GM18505 (cell line): ENCODE data around the gene PPM1D.
"Not testable (repeated sequence)": the region's sequence is repeated elsewhere in the genome, so short reads cannot be mapped to it uniquely, and the experiment has no call there.

ENCODE experiments used
- ATAC-seq: cut with Tn5 transposase; IDR thresholded peaks from one replicate; pipeline ENCODE4 v1.9.1; 2021; ENCODE audit not compliant: unreplicated experiment
- POLR2A ChIP-seq: IDR thresholded peaks from 4 replicates; pipeline ENCODE4 v1.6.1; 2011; ENCODE audit warnings: borderline replicate concordance; ENCODE audit not compliant: insufficient read depth, insufficient read length; ENCODE audit errors: extremely low read depth

PPM1D gene

DNA sequence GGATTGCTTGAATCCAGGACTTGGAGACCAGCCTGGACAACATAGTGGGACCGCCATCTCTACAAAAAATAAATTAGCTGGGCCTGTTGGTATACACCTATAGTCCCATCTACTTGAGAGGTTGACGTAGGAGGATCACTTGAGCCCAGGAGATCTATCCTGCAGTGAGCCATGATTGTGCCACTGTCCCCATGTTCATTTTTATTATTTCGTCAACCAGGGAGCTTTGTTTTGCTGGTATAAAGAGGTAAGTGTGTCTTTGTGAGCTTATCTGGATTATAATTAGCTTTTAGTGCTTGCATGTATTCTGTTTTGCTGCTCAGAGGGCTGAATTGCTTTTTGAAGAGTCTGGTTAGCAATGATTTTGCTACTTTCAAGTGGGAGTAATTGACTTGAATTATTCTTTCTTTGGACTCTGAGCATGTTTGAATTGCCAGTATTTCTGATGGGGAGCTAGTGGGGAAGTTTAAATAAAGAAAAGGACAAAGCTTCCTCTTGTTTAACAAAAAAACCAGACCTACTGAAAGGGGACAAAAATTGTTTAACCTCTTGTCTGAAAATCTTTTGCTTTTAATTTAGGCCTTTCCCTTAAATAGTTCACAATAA lies 46.0 kb downstream of the PPM1D start:
- no peak for TF ChIP-seq POLR2A
- ATAC-seq = no peak

DNA sequence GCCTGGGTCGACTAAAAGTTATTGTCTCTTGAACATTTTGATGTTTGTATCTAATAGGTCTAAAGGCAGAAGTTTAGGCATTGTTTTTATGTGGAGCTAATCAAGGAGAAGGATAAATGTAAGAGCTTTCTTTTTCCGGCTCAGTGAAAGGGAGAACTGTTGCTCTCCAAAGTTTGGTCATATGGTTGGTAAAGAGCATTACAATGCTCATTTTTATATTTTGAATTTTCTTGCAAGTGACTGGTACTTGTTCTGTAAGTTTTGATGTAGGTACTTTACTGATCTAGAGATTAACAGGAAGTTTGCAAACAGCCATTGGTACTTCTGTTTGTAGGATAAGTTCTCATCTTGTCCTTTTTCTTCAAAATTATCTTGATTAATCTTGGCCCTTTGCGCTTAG lies 46.7 kb downstream of the PPM1D start:
- no peak for TF ChIP-seq POLR2A

GRCh38 chr17:60647705-60648104 lies 47.7 kb downstream of the PPM1D start:
- TF ChIP-seq POLR2A = no peak

More for the DNA sequence above, 46.7 kb downstream of the PPM1D start:
- ATAC-seq = no peak

DNA sequence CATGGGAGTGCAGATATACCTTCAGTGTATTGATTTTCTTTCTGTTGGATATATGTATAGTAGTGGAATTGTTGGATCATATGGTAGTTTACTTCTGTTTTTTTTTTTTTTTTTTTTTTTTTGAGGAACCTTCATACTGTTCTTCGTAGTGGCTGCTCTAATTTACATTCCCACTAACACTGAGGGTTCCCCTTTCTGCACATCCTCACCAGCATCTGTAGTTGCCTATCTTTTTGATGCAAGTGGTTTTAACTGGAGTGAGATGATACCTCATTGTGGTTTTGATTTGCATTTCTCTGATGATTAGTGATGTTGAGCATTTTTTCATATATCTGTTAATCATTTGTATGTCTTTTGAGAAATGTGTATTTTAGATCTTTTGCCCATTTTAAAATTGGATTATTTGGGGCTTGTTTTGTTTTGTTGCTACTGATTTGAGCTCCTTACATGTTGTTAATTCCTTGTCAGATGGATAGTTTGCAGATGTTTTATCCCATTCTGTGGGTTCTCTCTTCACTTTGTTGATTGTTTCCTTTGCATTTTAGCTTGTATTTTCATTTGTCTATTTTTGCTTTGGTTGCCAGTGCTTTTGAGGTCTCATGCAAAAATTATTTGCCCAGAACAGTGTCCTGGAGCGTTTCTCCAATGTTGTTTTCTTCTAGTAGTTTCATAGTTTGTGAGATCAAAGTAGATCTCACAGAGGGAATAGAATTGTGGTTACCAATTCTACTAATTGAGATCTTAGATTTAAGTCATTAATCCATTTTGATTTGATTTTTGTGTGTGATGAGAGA lies 52.7 kb downstream of the PPM1D start:
- no peak for TF ChIP-seq POLR2A
- peak; percentile 83 for ATAC-seq

More at GRCh38 chr17:60647705-60648104, 47.7 kb downstream of the PPM1D start:
- ATAC-seq = no peak

GRCh38 chr17:60653569-60653968 lies 53.6 kb downstream of the PPM1D start:
- TF ChIP-seq POLR2A = no peak
- no peak for ATAC-seq

- no peak for ATAC-seq
- TF ChIP-seq POLR2A = no peak
Measured at GRCh38 chr17:60656499-60656898, 56.5 kb downstream of the PPM1D start.

DNA sequence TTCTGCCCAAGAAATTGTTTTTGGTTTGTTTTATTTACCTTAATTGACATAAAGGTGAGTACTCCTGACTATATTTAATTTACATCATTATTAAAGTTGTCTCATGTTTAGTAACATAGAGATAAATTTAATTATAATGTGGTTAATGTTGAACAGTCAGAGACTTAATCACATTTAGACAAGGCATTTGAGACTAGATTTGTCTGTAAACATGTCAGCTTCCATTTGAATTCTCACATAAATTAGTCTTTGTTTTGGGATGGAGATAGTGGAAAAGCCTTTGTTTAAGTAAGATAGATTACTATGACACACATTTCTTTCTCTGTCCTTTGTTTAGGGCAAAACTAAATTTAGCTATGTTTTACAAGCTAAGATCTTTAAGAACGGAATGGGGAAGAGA lies 59.2 kb downstream of the PPM1D start:
- no peak for ATAC-seq
- no peak for TF ChIP-seq POLR2A

GRCh38 chr17:60661489-60661888 lies 61.5 kb downstream of the PPM1D start:
- no peak for TF ChIP-seq POLR2A
- ATAC-seq = no peak

- ATAC-seq = no peak
- TF ChIP-seq POLR2A = no peak
Measured at GRCh38 chr17:60664022-60664421, 64.0 kb downstream of the PPM1D start.

- ATAC-seq = no peak
- TF ChIP-seq POLR2A = no peak
Measured at GRCh38 chr17:60665602-60666001, 65.6 kb downstream of the PPM1D start.

GRCh38 chr17:60668741-60669140 lies 68.7 kb downstream of the PPM1D start:
- ATAC-seq = not testable (repeated sequence)

DNA sequence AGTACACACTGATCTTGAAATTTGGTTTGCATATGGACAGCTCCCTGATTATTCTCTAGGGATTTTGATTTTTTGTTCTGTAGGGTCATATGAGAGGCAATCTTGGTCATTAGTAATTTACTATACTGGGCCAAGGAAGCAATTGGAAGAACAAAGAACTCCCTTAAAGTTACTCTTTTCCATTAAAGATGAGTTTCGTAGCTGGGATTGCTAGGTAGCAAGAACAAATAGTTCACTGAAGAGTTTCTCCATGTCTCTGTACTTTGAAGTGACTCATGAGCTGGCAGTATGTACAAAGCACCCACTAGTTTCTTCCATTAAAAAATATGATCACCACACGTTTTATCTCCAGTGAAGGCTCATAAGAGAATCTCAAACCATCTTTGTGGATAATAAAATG lies 71.5 kb downstream of the PPM1D start:
- no peak for ATAC-seq
- TF ChIP-seq POLR2A = no peak

DNA sequence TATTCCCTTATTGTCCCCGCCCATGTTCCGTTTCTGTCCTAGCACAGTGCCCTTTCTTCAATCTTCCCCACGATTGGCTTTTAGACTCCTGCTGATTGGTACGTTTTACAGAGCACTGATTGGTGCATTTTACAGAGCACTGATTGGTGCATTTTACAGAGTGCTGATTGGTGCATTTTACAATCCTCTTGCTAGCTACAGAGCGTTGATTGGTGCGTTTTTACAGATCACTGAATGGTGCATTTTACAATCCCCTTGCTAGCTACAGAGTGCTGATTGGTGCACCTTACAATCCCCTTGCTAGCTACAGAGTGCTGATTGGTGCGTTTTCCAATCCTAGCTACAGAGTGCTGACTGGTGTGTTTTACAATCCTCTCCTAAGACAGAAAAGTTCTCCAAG lies 74.6 kb downstream of the PPM1D start:
- ATAC-seq = not testable (repeated sequence)

DNA sequence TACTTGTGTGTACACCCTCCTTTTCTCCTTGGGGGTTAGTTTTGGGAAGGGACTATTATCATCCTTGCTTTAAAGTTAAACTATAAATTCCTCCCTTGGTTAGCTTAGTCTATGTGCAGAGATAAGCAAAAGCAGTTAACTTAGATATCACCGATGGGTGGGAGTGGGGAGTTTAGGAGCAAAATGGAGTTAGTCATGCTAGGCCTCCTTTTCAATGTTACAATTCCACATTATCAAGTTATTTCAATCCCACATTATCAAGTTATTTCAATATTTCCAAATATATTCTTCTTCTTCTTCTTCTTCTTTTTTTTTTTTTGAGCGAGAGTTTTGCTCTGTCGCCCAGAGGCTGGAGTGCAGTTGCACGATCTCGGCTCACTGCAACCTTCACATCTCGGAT lies 76.0 kb downstream of the PPM1D start:
- no peak for TF ChIP-seq POLR2A
- ATAC-seq = no peak
